NCI-H1092 treated with DMSO at 0.1 percent for 48 hours (cell line): ENCODE data around the gene SOX6.
A peak's percentile ranks its signal among the peaks of the same experiment; 100 is the strongest.

Experiments
- DNase-seq: peaks from one replicate; lab custom pipeline; 2025; lab: John Stamatoyannopoulos, UW

SOX6 gene

DNA sequence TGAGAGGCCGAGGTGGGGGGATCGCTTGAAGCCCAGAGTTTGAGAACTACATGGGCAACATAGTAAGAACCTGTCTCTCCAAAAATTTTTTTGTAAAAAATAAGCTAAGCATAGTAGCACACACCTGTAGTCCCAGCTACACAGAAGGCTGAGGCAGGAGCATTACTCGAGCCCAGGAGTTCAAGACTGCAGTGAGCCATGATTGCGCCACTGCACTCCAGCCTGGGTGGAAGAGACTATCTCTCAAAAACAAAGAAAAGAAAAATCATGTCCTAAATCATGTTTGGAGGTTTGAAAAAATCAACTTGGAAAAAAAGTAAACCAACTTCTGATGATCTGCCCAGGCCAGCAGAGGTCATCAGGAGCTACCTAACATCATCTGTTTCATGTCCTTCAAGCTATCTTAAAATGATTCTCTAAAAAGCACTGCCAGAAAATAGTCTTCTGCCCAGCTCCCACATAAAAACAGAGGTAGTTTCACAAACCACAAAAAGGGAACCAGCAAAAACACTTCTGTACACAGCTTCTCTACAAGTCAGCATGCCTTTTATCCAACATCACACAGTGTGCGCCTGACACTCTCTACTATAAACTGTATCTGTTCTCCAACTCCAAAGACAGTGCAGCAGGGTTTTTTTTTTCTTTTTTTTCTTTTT, 165.0 kb downstream of the SOX6 start:
- peak; percentile 72 for DNase-seq

GRCh38 chr11:16186680-16187079, 169.7 kb downstream of the SOX6 start:
- DNase-seq, result peak; percentile 70

- DNase-seq, result no peak
These were observed 171.3 kb downstream of the SOX6 start for GRCh38 chr11:16185042-16185441.

- peak; percentile 54 for DNase-seq
These were observed 171.8 kb downstream of the SOX6 start for GRCh38 chr11:16184588-16184987.

GRCh38 chr11:16182553-16182952, 173.8 kb downstream of the SOX6 start:
- DNase-seq, result no peak

- DNase-seq, result no peak
These were observed 175.5 kb downstream of the SOX6 start for GRCh38 chr11:16180868-16181267.

GRCh38 chr11:16179676-16180075, 176.7 kb downstream of the SOX6 start:
- DNase-seq, result no peak

- peak; percentile 42 for DNase-seq
These were observed 178.1 kb downstream of the SOX6 start for GRCh38 chr11:16178273-16178672.

DNA sequence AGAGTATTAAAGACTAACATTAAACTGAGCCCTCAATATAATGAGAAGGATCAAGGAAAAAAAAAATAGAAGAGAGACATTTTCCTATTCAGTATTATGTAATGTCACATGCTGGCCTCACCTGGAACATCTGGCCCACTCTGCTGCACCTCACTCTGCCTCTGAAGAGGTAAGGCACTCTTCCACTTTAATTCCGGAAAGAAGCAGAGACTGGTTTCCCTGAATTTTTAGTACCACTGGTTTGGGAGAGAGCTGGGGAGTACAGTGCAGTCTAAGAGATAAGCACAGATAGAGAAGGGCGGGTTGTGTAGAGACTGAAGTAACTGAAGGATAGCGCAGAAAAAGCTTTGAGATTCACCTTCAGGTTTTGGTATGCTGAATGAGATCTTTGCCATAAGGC, 178.7 kb downstream of the SOX6 start:
- DNase-seq, result no peak

GRCh38 chr11:16173798-16174197, 182.5 kb downstream of the SOX6 start:
- no peak for DNase-seq

DNA sequence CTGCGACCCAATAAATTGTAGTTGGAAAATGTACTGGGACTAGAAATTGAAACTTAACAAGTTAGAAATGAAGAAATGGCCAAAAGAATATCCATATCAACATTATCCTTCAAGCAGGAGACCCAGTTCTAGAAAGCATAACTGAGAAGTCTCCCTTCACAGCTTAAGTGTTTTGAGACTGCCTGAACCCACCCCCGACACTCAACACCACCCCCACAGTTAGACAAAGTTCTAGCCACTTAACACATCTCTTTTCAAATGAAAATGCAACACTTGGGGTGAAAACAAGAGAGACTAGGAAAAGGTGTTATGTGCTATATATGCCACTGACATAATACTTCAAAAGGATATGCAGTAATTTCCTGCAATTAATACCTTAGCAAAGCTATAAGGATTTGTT, 184.5 kb downstream of the SOX6 start:
- DNase-seq, result no peak

- DNase-seq, result no peak
These were observed 186.1 kb downstream of the SOX6 start for GRCh38 chr11:16169956-16170847.

- DNase-seq, result no peak
These were observed 186.8 kb downstream of the SOX6 start for GRCh38 chr11:16169541-16169940.

DNA sequence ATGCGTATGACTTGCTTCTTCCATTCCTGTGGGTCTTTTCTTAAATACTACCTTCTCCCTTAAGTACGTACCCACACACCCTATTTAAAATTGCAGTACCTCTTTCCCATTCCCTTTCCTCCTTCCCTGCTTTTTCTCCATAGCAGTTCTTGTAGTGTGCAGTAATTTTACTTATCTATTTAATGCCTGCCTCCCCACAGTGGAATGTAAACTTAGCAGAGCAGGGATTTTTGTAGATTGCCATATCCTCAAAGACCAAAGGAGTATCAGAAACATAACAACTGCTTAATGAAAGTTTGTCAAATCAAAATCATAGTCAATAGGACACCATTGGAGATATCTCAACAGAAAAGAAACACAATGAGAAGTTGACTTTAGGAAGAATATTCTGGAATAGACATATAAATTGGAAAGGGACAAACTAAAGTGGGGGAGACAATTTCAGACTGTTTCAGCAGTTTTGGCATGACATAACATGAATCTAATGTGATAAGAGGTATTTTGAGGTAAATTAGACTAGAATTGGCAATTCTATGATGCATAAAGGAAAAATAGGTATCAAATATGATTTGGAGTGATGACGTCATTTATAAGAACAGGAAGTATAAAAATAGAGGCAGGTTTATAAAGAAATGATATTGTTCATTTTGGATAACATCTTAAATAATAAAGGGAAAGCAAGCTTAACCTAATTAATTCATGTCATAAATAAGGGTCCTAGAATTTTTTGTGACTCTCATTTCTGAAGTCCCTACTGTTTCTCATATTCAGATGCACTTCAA, 188.4 kb downstream of the SOX6 start:
- no peak for DNase-seq

DNA sequence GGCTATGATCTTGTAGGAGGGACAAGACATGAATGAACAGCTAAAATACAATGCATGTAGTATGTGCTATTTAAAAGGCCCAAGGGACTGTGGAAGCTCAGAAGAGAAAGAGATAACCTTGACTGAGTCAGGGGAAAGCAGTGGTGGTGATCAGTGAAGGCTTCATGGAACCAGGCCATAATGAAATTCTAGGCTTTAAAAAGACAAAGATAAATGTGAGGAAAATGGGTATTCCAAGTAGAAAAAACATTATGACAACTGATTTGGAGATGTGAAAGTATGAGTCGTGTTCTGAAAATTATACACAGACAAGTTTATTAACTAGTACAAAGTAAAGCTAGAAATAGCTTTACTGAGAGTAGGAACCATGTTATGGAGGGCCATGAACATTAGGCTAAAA, 189.8 kb downstream of the SOX6 start:
- no peak for DNase-seq

DNA sequence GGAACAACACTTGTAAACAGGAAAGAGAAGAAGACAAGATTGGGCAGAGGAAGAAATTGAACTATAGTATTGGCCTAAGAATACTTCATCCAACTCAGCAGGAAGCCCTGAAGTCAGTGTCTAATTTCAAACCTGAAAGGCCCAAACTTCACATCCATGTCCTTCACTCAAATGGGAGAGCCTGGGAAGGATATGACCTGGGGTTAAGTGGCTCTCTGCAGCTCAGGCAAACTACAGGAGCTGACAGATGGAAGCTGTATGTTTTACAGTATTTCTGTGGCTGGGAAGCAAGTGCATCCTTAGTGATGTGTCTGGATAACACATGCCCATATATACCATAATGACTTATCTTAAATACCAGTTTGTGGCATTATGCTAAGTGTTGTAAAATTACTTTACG, 196.2 kb downstream of the SOX6 start:
- no peak for DNase-seq

DNA sequence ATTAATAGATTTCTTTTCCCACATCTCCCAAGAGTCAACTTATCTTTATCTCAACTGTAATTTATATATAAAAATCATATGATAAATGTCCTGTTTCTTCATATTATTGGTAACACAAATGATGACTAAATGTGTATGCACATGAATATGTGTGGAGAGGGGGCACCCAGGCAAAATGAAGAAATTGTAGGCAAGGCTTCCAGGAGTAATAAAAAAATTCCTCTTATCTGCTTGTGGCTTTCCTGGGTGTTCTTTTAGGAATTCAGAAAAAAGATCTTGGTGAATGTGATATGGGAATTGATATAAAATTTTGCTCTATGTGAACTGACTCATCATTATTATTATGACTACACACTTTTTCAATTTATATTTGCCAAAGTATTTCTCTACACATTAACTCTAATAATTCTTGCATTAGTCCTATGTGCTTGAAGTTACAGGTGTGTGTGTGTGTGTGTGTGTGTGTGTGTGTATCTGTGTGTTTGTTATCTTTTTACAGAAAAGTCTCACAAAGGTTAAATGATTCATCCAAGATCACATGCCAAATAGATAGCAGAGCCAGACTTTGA, 197.8 kb downstream of the SOX6 start:
- DNase-seq, result no peak

DNA sequence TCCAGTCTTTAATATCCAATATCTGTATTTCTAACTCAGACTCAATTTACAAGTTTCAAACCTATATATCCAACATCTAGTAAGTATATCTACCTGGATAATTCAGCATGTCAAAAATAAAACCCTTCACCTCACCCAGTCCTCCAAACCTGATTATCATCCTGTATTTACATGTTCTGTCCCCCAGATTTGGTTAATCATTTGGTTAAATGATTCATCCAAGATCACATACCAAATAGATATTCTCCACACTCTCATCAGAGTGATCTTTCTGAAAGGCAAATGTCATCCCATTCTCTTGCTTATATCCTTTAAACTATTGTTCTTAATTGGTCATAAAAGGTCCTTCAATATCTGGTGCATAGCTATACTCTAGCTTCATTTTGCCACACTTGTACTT, 199.0 kb downstream of the SOX6 start:
- no peak for DNase-seq

GRCh38 chr11:16155448-16155847, 200.9 kb downstream of the SOX6 start:
- no peak for DNase-seq

GRCh38 chr11:16154715-16155396, 201.5 kb downstream of the SOX6 start:
- DNase-seq, result no peak

DNA sequence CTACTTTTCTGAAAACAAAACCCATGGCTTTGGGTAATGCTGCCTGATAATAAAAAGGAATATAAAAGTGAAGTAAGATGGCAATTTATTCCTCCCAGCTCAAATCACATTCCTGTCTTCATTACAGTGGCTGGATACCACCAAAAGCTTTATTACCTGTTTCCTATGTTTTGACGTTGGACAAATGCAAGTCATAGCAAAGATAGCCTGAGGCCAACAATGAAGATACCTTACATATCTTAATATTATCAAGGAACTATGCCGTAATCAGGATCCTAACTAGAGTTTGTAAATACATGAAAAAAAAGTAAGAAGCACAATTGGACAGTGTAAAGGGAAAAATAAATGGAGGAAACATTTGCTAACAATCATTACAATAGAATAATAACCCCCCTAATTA, 202.4 kb downstream of the SOX6 start:
- DNase-seq, result no peak

DNA sequence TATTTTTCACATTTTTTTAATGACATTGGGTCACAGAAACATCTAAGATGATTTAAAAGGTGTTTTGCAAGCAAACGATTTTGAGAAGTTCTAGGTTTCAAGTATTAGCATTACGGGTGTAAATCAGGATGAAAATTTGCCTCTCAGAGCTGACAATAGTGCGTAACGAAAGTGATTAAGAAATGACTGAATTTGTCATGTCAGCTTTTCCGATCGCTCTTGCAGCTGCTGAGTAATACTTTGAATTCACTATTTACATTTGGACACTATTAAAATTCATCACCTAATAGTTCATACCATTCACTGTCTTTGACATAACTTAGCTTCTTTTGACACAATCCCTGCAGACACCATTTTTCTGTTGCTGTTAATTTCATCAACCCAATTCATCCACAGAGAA, 205.2 kb downstream of the SOX6 start:
- DNase-seq, result no peak
